Erythroblast (primary cell): ENCODE measurements around the gene RFNG.

Experiments
- GATA1 ChIP-seq: IDR thresholded peaks from 2 replicates; pipeline ENCODE4 v1.6.1; 2011; ENCODE audit warnings: low read depth, mild to moderate bottlenecking, control low read depth, low read length, moderate library complexity
- POLR2A ChIP-seq: IDR thresholded peaks from 2 replicates; pipeline ENCODE4 v1.6.1; 2011; ENCODE audit warnings: mild to moderate bottlenecking, low read length

DNA sequence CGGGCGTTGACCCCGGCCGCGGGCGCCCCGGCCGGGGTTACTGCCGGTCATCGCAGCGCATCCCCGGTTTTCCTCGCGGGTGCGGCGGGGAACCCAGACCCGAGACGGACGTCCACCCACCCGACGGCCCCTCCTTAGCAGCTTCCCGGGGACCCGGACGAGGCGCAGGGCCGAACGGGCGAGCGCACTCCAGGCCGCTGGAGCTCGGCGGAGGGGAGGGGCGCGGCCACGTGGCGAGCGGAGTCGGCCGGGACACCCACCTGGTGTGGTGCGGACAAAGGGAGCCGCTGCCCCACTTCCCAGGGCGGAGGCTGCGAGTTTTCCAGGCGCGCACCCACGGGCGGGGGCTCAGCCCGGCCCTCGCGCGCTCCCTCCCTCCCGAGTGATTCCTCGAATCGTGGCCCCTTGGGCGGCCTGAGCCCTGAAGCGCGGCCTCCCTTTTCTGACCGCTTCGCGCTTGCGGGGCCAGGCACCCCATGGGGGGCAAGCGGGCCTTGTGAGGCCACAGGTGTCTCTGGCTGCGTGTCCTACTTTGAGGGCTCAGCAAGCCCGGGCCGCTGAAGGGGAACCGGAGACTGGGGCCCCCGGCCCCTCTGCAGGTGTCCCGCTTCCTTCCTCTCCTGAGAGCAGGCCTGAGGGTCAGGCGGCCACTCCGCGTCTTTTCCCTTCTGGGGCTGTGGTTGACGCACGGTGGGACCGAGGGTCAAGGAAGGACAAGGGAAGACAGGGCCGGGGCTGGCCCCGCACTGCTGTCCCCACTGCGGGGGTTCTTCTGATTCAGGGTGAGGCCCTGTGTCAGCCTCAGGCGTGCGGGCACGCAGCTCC is 47.5 kb upstream of the RFNG start:
- peak; percentile 3 for TF ChIP-seq POLR2A
- TF ChIP-seq GATA1: no peak
